Caco-2 (cell line): ENCODE data around the gene DOK6. TPM values are rescaled to one million over a fixed set of nuclear protein-coding genes. Genes with fewer than 3 reads are reported as not detected.

Experiments
- BruUV-seq: library from RNA; stranded (reverse); fragments of 400-500 nt; replicated peaks from 2 replicates; lab custom pipeline; 2021; lab: Mats Ljungman, UMichigan
- CTCF ChIA-PET: fragments of 300-600 bp; sonication (Branson Sonifier 250); formaldehyde crosslinking; loops from one replicate; lab custom pipeline; 2022; ENCODE audit warnings: antibody characterized with exemption; lab: Charles Lee
- POLR2A ChIA-PET: fragments of 300-600 bp; sonication (Branson Sonifier 250); formaldehyde crosslinking; loops from one replicate; lab custom pipeline; 2022; ENCODE audit warnings: antibody characterized with exemption; lab: Charles Lee
- DNase-seq, 2 experiments: peaks; one replicate each; pipeline versions ENCODE4 v3.0.0 to v3.0.0-alpha.2; 2020 to 2022
- H3K27me3 ChIP-seq: replicated peaks from 2 replicates; pipeline ENCODE4 v1.6.0; 2011; ENCODE audit warnings: low read length; ENCODE audit not compliant: control insufficient read depth, insufficient read depth
- H3K36me3 ChIP-seq: 2 replicates; pipeline ENCODE4 v1.5.1; 2011; ENCODE audit warnings: low read length; ENCODE audit not compliant: control insufficient read depth, insufficient read depth
- H3K4me1 ChIP-seq: fragments of 250-450 bp; sonication (Bioruptor Pico); 2 replicates; pipeline ENCODE4 v1.5.1; 2020; ENCODE audit warnings: mild to moderate bottlenecking
- H3K4me3 ChIP-seq: 2 replicates; pipeline ENCODE4 v1.5.1; 2011; ENCODE audit warnings: low read depth, mild to moderate bottlenecking, control low read depth, low read length
- H3K9me3 ChIP-seq: fragments of 250-450 bp; sonication (Bioruptor Pico); 2 replicates; pipeline ENCODE4 v1.5.1; 2020; ENCODE audit warnings: mild to moderate bottlenecking, moderate library complexity
- H3K27ac Mint-ChIP-seq: one replicate; pipeline ENCODE4 v1.8.0; 2022; ENCODE audit warnings: mixed read lengths; ENCODE audit not compliant: unreplicated experiment
- H3K27me3 Mint-ChIP-seq: one replicate; pipeline ENCODE4 v1.8.0; 2022; ENCODE audit warnings: mixed read lengths; ENCODE audit not compliant: insufficient read depth, unreplicated experiment
- H3K36me3 Mint-ChIP-seq: one replicate; pipeline ENCODE4 v1.8.0; 2022; ENCODE audit warnings: mild to moderate bottlenecking, mixed read lengths; ENCODE audit not compliant: insufficient read depth, unreplicated experiment
- H3K4me1 Mint-ChIP-seq: one replicate; pipeline ENCODE4 v1.8.0; 2022; ENCODE audit warnings: low read depth, mixed read lengths; ENCODE audit not compliant: unreplicated experiment
- H3K4me3 Mint-ChIP-seq: one replicate; pipeline ENCODE4 v1.8.0; 2022; ENCODE audit warnings: mild to moderate bottlenecking, moderate library complexity, mixed read lengths; ENCODE audit not compliant: unreplicated experiment
- H3K9me3 Mint-ChIP-seq: one replicate; pipeline ENCODE4 v1.8.0; 2022; ENCODE audit warnings: mixed read lengths; ENCODE audit not compliant: unreplicated experiment
- CTCF ChIP-seq, 2 experiments: fragments of 200-600 bp in 1 of 2; IDR thresholded peaks; 1 replicate in 1 of 2; 2 replicates in 1 of 2; pipeline versions ENCODE4 v1.5.1 to v1.8.0; 2011 to 2022; ENCODE audit warnings: antibody characterized with exemption in 1 of 2, control low read depth in 1 of 2, inconsistent platforms in 1 of 2, low read depth in 1 of 2, low read length in 1 of 2, mild to moderate bottlenecking in 1 of 2, moderate library complexity in 1 of 2; ENCODE audit not compliant: insufficient read depth in 1 of 2, severe bottlenecking in 1 of 2, unreplicated experiment in 1 of 2
- intact Hi-C: fragments of 100-400 bp; cut with micrococcal nuclease; formaldehyde crosslinking; loops from one replicate; pipeline ENCODE4 v1.10.0; 2022; ENCODE audit not compliant: unreplicated experiment
- total RNA-seq: library from RNA; stranded (reverse); gene quantifications from 2 replicates; pipeline ENCODE4 v1.2.3, GENCODE V29; 2022

The DOK6 gene
- total RNA-seq, 1 experiment from 2014 or later = not detected

GRCh38 chr18:69734536-69734935 is 333.8 kb downstream of the DOK6 start:
- no peak for TF ChIP-seq CTCF (IDR thresholded peaks at IDR 0.05; ENCODE audit: insufficient read depth in 1 of 2, low read depth in 1 of 2, low read length in 1 of 2, severe bottlenecking in 1 of 2, unreplicated experiment in 1 of 2)
- intact Hi-C loops = no loop called here
- no peaks in the 10 kb centered on the region for H3K36me3 Mint-ChIP-seq
- no peaks in the 10 kb centered on the region for H3K9me3 Mint-ChIP-seq
- Histone ChIP-seq H3K4me3 (no peak overlapping the region), H3K27me3 (no peaks in the 10 kb centered on the region), H3K36me3 (no peaks in the 10 kb centered on the region), H3K9me3 (no peaks in the 10 kb centered on the region), H3K4me1 (no peaks in the 10 kb centered on the region)
- H3K27me3 Mint-ChIP-seq = no peaks in the 10 kb centered on the region
- POLR2A ChIA-PET = no interaction called here
- no peak for DNase-seq
- no TSS peak for BruUV-seq
- H3K27ac Mint-ChIP-seq = no peak overlapping the region
- no peaks in the 10 kb centered on the region for H3K4me1 Mint-ChIP-seq
- no peak overlapping the region for H3K4me3 Mint-ChIP-seq
- CTCF ChIA-PET = no interaction called here

GRCh38 chr18:69736730-69737129 is 336.0 kb downstream of the DOK6 start:
- H3K36me3 ChIP-seq = no peaks in the 10 kb centered on the region
- H3K27me3 ChIP-seq = no peaks in the 10 kb centered on the region
- Mint-ChIP-seq H3K27ac (no peak overlapping the region), H3K4me3 (no peak overlapping the region), H3K4me1 (no peaks in the 10 kb centered on the region), H3K9me3 (no peaks in the 10 kb centered on the region), H3K27me3 (no peaks in the 10 kb centered on the region), H3K36me3 (no peaks in the 10 kb centered on the region)
- DNase-seq = no peak
- H3K4me3 ChIP-seq = no peak overlapping the region
- H3K9me3 ChIP-seq = no peaks in the 10 kb centered on the region
- no TSS peak for BruUV-seq
- no peak for TF ChIP-seq CTCF (IDR thresholded peaks at IDR 0.05; ENCODE audit: insufficient read depth in 1 of 2, low read depth in 1 of 2, low read length in 1 of 2, severe bottlenecking in 1 of 2, unreplicated experiment in 1 of 2)
- H3K4me1 ChIP-seq = no peaks in the 10 kb centered on the region
- CTCF ChIA-PET = no interaction called here
- POLR2A ChIA-PET = no interaction called here
- intact Hi-C loops = no loop called here

DNA sequence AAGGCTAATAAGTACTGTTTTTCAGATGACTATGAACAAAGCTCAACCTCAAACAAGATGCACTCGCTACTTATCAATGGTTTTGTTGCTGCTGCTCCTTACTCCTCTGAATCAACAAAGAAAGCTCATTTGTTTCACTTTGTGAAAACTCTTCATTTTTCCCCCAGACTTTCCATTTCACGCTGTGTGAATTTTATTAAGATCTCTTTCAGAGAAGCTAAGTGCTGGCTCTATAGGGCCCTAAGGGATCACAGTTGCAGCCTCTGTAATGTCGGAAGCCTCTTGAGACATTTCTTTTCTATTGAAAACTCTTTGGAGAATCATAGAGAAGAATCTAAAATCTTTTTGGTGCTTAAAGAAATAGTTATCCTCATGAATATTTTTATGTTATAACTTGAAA is 337.2 kb downstream of the DOK6 start:
- DNase-seq = no peak
- no peaks in the 10 kb centered on the region for H3K4me1 Mint-ChIP-seq
- intact Hi-C loops = no loop called here
- H3K36me3 ChIP-seq = no peaks in the 10 kb centered on the region
- H3K36me3 Mint-ChIP-seq = no peaks in the 10 kb centered on the region
- no TSS peak for BruUV-seq
- H3K4me3 ChIP-seq = no peak overlapping the region
- no peaks in the 10 kb centered on the region for H3K9me3 ChIP-seq
- H3K27ac Mint-ChIP-seq = no peak overlapping the region
- no peaks in the 10 kb centered on the region for H3K9me3 Mint-ChIP-seq
- H3K4me3 Mint-ChIP-seq = no peak overlapping the region
- H3K4me1 ChIP-seq = no peaks in the 10 kb centered on the region
- TF ChIP-seq CTCF (IDR thresholded peaks at IDR 0.05; ENCODE audit: insufficient read depth in 1 of 2, low read depth in 1 of 2, low read length in 1 of 2, severe bottlenecking in 1 of 2, unreplicated experiment in 1 of 2) = no peak
- H3K27me3 Mint-ChIP-seq = no peaks in the 10 kb centered on the region
- CTCF ChIA-PET = no interaction called here
- POLR2A ChIA-PET = no interaction called here
- H3K27me3 ChIP-seq = no peaks in the 10 kb centered on the region
